Measurements from ENCODE around the gene PPP1R13L.

The PPP1R13L gene

DNA sequence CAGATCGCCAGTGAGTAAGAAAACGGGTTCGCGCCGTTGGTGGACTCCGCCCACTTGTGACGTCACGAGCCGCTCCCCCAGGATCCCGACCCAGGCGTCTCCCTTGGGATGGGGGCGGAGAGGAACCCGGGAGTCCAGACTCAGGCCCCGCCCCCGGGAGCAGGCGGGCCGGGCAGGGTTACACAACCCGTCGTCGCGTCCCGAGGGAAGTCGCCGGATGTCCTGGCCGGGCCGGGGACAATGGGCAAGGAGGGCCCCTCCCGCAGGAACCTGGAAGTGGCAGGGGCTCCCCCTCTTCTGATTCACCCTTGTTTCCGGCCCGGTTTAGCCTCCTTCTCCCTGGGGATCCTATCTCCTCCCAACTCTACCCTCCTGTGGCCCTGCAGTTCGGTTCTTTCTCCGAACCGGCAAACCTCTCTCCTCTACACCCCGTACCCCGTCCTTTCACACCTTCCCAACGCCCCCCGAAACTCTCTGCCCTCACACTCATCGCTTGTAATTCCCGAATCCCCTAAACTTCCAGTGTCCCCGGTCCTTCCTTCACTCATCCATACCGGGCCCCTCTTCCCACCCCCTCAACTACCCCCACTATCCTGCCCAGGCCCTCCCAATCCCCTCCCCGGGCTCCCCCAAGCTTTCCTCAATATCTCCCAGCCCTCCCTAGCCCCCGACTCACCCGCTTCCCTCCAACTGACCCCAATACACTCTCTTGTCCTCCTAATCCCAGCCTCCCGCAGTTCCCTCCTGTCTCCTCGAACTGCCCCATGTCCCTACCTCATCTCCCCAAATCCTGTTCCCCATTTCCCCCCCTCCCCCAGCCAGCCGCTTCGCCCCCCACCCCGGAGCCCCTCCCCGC, 38.8 kb upstream of the PPP1R13L start (continued):
- TF ChIP-seq, protein P1, sequence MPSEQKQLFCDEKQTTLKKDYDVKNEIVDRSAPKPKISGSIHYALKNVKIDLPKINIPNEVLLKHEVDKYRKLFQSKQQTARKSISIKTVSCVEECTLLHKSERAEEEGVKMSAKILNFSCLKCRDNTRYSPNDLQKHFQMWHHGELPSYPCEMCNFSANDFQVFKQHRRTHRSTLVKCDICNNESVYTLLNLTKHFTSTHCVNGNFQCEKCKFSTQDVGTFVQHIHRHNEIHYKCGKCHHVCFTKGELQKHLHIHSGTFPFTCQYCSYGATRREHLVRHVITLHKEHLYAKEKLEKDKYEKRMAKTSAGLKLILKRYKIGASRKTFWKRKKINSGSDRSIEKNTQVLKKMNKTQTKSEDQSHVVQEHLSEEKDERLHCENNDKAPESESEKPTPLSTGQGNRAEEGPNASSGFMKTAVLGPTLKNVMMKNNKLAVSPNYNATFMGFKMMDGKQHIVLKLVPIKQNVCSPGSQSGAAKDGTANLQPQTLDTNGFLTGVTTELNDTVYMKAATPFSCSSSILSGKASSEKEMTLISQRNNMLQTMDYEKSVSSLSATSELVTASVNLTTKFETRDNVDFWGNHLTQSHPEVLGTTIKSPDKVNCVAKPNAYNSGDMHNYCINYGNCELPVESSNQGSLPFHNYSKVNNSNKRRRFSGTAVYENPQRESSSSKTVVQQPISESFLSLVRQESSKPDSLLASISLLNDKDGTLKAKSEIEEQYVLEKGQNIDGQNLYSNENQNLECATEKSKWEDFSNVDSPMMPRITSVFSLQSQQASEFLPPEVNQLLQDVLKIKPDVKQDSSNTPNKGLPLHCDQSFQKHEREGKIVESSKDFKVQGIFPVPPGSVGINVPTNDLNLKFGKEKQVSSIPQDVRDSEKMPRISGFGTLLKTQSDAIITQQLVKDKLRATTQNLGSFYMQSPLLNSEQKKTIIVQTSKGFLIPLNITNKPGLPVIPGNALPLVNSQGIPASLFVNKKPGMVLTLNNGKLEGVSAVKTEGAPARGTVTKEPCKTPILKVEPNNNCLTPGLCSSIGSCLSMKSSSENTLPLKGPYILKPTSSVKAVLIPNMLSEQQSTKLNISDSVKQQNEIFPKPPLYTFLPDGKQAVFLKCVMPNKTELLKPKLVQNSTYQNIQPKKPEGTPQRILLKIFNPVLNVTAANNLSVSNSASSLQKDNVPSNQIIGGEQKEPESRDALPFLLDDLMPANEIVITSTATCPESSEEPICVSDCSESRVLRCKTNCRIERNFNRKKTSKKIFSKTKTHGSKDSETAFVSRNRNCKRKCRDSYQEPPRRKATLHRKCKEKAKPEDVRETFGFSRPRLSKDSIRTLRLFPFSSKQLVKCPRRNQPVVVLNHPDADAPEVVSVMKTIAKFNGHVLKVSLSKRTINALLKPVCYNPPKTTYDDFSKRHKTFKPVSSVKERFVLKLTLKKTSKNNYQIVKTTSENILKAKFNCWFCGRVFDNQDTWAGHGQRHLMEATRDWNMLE (tag by site-specific recombination; conservative IDR thresholded peaks at IDR 0.05; ENCODE audit: low read depth): no peak
- no peak for TF ChIP-seq ZNF138 (tag by site-specific recombination; IDR thresholded peaks at IDR 0.05; ENCODE audit: borderline replicate concordance)
- no peak for TF ChIP-seq ZNF621 (tag by site-specific recombination; IDR thresholded peaks at IDR 0.05)
- TF ChIP-seq, protein P2, sequence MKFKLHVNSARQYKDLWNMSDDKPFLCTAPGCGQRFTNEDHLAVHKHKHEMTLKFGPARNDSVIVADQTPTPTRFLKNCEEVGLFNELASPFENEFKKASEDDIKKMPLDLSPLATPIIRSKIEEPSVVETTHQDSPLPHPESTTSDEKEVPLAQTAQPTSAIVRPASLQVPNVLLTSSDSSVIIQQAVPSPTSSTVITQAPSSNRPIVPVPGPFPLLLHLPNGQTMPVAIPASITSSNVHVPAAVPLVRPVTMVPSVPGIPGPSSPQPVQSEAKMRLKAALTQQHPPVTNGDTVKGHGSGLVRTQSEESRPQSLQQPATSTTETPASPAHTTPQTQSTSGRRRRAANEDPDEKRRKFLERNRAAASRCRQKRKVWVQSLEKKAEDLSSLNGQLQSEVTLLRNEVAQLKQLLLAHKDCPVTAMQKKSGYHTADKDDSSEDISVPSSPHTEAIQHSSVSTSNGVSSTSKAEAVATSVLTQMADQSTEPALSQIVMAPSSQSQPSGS (tag by site-specific recombination; IDR thresholded peaks at IDR 0.05; ENCODE audit: low read depth): peak; percentile 88
- TF ChIP-seq, protein P3, sequence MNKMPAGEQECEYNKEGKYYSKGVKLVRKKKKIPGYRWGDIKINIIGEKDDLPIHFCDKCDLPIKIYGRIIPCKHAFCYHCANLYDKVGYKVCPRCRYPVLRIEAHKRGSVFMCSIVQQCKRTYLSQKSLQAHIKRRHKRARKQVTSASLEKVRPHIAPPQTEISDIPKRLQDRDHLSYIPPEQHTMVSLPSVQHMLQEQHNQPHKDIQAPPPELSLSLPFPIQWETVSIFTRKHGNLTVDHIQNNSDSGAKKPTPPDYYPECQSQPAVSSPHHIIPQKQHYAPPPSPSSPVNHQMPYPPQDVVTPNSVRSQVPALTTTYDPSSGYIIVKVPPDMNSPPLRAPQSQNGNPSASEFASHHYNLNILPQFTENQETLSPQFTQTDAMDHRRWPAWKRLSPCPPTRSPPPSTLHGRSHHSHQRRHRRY (tag by site-specific recombination; IDR thresholded peaks at IDR 0.05): no peak
- TF ChIP-seq ZNF248 (tag by site-specific recombination; IDR thresholded peaks at IDR 0.05): 0 out of 2 replicates have a peak, but pooled peaks have one; percentile 40
- TF ChIP-seq ZFHX2 (tag by site-specific recombination; conservative IDR thresholded peaks at IDR 0.05): peak; percentile 50; the same call in 1 of the 2 replicates
- TF ChIP-seq KLF9 (tag by site-specific recombination; IDR thresholded peaks at IDR 0.05; ENCODE audit: low read depth): peak; percentile 81
- no peak for TF ChIP-seq ZNF37A (tag by site-specific recombination; IDR thresholded peaks at IDR 0.05)
- TF ChIP-seq ZNF530 (tag by site-specific recombination; IDR thresholded peaks at IDR 0.05; ENCODE audit: low read depth): no peak
- no peak for TF ChIP-seq ZNF121 (tag by site-specific recombination; IDR thresholded peaks at IDR 0.05)
- TF ChIP-seq REPIN1 (tag by site-specific recombination; IDR thresholded peaks at IDR 0.05; ENCODE audit: low read depth): 0 out of 2 replicates have a peak, but pooled peaks have one; percentile 50
- no peak for TF ChIP-seq ZNF174 (tag by site-specific recombination; IDR thresholded peaks at IDR 0.05)
- TF ChIP-seq ZNF341 (tag by site-specific recombination; IDR thresholded peaks at IDR 0.05; ENCODE audit: low read depth): no peak
- TF ChIP-seq ZNF16 (tag by site-specific recombination; IDR thresholded peaks at IDR 0.05; ENCODE audit: low read depth): no peak
- TF ChIP-seq SCRT1 (tag by site-specific recombination; IDR thresholded peaks at IDR 0.05; ENCODE audit: borderline replicate concordance): no peak
- TF ChIP-seq, protein P4, sequence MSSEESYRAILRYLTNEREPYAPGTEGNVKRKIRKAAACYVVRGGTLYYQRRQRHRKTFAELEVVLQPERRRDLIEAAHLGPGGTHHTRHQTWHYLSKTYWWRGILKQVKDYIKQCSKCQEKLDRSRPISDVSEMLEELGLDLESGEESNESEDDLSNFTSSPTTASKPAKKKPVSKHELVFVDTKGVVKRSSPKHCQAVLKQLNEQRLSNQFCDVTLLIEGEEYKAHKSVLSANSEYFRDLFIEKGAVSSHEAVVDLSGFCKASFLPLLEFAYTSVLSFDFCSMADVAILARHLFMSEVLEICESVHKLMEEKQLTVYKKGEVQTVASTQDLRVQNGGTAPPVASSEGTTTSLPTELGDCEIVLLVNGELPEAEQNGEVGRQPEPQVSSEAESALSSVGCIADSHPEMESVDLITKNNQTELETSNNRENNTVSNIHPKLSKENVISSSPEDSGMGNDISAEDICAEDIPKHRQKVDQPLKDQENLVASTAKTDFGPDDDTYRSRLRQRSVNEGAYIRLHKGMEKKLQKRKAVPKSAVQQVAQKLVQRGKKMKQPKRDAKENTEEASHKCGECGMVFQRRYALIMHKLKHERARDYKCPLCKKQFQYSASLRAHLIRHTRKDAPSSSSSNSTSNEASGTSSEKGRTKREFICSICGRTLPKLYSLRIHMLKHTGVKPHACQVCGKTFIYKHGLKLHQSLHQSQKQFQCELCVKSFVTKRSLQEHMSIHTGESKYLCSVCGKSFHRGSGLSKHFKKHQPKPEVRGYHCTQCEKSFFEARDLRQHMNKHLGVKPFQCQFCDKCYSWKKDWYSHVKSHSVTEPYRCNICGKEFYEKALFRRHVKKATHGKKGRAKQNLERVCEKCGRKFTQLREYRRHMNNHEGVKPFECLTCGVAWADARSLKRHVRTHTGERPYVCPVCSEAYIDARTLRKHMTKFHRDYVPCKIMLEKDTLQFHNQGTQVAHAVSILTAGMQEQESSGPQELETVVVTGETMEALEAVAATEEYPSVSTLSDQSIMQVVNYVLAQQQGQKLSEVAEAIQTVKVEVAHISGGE (tag by site-specific recombination; conservative IDR thresholded peaks at IDR 0.05; ENCODE audit: low read depth): peak; percentile 81
- TF ChIP-seq ZNF223 (tag by site-specific recombination; IDR thresholded peaks at IDR 0.05): no peak
- TF ChIP-seq ZNF660 (tag by site-specific recombination; IDR thresholded peaks at IDR 0.05): peak; percentile 53; the same call in 1 of the 2 replicates
- TF ChIP-seq MEIS1 (CRISPR knock-in tag; IDR thresholded peaks at IDR 0.05; ENCODE audit: borderline replicate concordance): no peak
- TF ChIP-seq PRDM1 (tag by site-specific recombination; IDR thresholded peaks at IDR 0.05): no peak
- TF ChIP-seq ZNF239 (tag by site-specific recombination; IDR thresholded peaks at IDR 0.05): no peak
- TF ChIP-seq ZNF169 (tag by site-specific recombination; IDR thresholded peaks at IDR 0.05): no peak
- TF ChIP-seq SP2 (tag by site-specific recombination; IDR thresholded peaks at IDR 0.05): peak; percentile 87
- TF ChIP-seq, protein P5, sequence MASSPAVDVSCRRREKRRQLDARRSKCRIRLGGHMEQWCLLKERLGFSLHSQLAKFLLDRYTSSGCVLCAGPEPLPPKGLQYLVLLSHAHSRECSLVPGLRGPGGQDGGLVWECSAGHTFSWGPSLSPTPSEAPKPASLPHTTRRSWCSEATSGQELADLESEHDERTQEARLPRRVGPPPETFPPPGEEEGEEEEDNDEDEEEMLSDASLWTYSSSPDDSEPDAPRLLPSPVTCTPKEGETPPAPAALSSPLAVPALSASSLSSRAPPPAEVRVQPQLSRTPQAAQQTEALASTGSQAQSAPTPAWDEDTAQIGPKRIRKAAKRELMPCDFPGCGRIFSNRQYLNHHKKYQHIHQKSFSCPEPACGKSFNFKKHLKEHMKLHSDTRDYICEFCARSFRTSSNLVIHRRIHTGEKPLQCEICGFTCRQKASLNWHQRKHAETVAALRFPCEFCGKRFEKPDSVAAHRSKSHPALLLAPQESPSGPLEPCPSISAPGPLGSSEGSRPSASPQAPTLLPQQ (tag by site-specific recombination; IDR thresholded peaks at IDR 0.05): peak; percentile 58

Measured in HEK293 (cell line).